GM21367 (cell line): ENCODE data around the gene FKBP8.

Experiments
- ATAC-seq: cut with Tn5 transposase; IDR thresholded peaks from one replicate; pipeline ENCODE4 v1.9.1; 2021; ENCODE audit not compliant: unreplicated experiment

Gene FKBP8

DNA sequence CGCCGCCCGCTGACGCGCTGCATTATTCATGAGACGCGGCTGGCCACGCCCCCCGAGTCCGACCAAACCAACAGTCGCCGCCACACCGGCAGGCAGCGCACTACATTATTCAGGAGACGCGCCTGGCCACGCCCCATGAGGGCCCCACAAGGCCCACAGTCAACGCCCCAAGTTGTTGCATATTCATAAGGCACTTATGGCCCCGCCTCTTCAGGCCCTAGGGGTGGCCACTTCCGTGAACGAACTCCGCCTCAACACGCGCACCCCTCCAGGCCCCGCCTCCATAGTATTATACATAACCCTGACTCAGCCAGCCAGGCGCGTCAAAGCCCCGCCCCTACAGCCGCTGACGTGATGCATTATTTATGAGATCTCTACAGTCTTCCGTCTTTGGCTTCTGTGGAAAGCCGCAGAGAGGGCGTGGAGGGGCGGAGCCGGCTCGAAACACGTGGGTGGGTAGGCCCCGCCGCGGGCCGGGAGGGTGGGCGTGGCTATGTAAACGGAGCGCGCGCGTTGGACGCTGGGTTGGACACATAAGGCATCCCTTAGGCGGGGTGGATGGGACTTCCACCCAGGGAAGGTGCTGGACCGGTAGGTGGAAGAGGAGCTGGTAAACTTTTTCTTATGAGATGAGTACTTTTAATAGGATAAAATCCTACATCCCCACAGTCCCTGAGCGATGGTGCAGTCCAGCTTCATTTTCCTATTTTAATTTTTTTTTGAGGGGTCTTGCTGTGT is 21.1 kb downstream of the FKBP8 start:
- ATAC-seq, result peak; percentile 78

DNA sequence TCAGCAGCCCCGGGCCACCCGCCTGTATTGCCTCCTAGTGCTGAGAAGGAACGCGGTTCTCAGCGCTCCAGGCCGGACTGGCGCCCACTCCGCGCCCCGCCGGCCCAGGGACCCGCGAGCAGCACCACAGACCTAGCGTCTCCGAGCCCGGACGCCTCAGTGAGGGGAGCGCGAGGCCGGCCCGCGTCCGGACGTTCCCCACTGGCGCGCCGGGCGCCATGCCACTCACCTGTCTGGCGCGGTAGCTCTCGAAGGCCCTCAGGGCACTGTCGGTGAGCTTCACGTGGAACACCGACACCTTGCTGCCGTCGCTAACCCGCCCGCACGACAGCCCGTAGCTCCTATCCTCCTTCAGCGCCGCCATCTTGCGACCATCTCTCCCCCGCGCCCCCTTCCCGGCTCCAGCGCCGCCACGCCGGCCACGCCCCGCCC is 21.7 kb downstream of the FKBP8 start, which contains the start of gene ELL:
Gene ELL, minus strand, starts transcription at position 379 of the 432 bp plus-strand sequence. Its CDS starts 15 bp downstream, at position 364.
- ATAC-seq, result no peak

DNA sequence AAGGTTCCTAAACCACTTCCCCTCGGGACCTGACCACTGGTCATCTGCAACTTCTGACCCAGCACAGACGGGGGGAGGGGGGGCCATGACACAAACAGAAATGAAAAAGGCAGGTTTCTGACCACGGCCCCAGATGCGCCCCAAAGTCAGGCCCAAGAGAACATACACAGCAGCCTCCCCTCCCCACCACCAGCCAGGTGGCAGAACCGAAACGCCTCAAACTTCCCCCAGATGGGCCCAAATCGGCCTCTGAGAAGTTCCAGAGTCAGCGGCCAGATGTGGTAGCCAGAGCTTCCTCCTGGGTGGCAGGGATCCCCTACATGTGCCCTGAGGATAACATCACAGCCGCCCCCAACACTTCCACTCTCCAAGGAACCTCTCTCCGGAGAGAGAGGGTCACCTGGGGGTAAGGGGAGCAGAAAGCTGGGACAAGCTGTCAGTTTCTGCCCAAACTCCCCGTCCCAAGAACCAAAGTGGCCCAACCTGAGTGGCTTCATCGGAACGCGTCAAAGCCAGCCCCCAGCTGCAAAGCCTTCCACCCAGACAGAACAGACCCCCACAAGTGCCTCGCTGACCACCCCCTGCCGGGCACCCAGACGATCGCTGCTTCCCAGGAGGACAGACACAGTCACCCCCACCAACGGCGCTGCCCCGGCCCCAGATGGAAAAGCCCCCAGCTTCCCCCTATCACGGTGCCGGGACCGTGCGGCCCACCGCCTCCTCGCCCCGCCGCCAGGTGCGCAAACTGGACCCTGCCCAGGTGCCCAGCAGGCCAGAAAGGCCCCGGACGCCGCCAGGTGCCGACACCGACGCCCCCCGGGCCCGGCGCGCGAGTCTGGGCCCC is 22.3 kb downstream of the FKBP8 start:
- ATAC-seq, result no peak

DNA sequence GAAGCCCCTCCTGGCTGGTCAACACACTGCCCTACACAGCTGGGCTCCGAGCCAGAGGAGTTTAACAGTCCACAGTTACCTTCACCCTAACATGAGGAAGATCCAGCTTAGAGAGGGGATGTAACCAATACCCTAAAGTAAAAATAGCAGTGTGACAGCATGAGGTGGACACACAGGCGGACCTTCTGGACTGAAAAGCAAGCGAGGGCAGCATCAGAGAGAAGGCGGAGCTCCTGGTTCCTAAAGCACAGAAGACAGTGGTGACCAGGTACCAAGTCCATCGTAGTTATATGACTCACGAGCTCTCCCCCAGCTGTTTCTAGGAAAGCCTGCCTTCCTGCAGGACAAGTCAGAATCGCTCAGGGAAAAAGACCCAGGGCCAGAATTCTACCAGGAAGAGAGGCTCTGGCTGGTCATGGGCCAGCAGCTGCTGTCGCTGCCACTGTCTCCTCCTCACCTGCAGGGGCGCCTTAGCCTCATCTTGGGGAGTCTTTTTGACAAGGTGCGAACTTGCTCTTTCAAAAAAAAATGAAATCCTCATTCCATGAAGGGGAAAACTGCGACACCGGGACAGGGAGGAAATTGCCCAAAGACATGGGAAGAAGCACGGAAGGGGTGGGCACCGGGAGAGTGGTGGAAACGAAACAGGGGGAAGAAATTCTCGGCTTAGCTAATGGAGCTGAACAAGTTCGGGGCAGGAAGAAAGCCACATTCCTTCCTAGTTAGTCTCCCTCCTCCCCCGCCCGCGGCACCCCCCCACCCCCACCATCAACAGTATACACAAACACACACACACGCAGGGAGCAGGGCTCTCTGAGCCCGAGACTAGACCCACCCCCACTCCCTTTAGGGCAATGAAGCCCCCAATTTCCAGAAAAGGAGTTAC is 23.2 kb downstream of the FKBP8 start:
- ATAC-seq, result no peak

DNA sequence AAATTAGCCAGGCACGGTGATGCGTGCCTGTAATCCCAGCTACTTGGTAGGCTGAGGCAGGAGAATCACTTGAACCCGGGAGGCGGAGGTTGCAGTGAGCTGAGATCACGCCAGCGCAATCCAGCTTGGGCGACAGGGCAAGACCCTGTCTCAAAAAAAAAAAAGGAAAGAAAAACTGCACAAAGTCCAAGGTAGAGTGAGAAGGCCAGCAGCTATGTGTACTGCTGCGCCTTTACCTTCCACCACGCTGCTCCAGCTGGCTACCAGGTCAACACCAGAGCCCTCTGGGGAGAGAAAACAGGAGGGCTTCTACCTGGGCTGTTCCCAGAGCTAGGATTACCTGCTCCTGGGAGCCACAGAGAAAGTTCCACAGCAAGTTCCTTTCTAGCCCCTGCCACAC is 24.7 kb downstream of the FKBP8 start:
- ATAC-seq, result no peak

DNA sequence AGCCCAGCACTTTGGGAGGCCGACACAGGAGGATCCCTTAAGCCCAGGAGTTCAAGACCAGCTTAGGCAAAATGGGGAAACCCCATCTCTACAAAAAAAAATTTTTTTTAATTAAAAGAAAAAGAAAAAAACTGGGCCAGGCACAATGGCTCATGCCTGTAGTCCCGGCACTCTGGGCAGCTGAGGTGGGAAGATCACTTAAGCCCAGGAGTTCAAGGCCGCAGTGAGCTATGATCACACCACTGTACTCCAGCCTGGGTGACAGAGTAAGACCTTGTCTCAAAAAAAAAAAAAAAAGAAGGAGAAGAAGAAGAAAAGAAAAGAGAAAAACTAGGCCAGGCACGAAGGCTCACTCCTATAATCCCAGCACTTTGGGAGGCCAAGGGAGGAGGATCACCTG is 25.8 kb downstream of the FKBP8 start:
- ATAC-seq, result no peak

DNA sequence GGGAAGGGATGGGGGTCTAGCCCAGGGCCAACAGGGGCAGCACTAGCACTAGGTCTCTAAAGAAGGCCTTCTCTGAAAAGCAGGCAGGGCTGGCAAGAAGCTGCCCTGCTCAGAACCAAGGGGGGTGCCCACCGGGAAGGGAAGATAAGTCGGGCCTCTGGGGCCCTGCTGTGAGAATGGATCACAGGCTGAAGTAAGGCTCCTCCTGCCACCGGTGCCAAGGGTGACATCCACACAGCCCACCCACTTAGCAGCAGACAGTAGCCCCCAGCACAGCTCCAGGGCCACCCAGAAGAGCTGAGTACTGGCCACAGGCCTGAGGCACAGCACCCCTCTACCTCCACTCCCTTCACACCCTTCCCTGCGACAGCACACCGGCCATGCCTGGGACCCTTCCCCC is 27.4 kb downstream of the FKBP8 start:
- no peak for ATAC-seq

DNA sequence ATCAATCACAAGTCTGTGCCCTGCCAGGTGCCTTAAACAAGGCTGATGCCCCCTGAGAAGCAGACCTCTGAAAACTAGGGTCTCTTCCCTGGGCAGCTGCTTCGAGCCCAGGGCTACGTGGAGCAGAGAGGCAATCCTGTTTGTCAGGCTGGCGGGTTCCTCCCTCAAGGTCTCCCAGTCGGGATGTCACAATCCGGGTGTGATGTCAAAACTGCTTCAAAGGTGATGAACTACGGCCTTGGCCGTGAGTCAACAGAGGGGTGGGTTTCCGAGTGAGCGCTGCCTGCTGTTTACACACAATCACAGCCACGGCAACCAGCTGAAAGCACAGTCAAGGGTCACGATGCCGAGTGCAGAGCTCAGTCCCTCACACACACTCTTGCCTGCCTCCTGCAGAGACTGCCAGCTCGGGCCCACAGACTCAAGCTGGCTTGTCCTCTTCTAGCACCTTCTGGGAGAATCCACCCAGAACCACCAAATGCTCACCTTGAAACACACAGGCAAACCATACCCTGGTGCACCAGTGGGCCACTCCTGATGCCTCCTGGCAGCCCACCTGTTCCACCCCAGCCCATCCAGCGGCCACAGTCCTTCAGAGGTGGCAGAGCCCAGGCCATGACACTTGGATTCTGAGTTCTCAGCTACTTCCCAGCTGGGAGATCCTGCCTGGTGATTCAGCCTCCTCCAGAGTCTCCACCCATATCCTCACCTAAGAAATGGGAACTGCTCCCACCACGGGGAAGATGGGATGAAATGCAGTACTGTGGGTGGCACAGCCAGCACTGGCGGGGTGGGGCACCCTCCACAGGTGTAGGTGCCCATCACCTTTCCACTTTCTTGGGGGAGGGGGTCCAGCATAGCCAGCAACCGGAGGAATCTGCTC is 28.3 kb downstream of the FKBP8 start:
- no peak for ATAC-seq

DNA sequence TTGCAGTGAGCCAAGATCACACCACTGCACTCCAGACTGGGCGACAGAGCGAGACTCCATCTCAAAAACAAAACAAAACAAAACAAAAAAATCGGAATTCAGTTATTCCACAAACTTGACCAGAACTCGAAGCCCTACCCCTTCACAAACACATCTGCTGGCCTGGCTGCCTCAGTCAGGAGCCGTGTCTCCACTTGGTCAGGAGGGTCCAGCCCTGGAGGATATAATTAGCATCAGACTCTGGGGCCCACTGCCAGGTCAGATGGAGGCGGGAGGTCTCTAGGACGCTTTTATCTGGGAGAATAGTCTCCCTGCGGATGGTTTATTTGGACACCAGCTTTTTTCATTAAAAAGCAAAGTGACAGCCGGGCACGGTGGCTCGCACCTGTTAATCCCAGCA is 29.5 kb downstream of the FKBP8 start:
- ATAC-seq, result no peak

DNA sequence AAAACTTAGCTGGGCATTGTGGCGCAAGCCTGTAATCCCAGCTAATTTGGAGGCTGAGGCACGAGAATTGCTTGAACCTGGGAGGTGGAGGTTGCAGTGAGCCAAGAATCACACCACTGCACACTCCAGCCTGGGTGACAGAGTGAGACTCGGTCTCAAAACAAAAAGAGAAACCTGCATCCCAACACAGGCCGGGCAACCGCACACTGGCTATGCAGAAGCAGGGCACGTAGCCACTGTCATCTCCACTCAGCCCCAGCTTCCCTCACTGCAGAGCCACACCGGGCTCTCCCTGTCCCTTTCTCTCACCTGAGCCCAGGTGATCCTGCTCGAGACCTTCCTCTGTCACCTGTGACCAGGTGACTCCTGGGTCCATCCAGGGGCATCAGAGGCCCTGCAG is 33.2 kb downstream of the FKBP8 start:
- ATAC-seq, result no peak

DNA sequence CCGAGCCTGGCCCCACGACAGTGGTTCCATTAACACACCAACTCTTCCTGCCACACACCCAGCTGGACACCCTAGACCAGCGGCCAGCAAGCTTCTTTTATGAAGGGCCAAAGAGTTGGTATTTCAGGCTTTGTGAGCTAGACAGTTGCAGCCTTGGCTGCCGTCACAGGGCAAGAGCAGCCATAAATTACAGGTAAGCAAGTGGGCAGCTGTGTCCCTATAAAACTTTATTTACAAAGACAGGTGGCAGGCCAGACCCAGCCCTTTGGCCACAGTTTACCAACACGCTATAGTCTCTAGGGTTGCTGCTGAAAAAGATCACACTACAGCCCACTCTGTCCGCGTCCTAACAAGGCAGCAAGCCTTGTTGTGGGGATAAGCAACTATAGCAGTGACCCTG is 34.8 kb downstream of the FKBP8 start:
- ATAC-seq, result no peak

DNA sequence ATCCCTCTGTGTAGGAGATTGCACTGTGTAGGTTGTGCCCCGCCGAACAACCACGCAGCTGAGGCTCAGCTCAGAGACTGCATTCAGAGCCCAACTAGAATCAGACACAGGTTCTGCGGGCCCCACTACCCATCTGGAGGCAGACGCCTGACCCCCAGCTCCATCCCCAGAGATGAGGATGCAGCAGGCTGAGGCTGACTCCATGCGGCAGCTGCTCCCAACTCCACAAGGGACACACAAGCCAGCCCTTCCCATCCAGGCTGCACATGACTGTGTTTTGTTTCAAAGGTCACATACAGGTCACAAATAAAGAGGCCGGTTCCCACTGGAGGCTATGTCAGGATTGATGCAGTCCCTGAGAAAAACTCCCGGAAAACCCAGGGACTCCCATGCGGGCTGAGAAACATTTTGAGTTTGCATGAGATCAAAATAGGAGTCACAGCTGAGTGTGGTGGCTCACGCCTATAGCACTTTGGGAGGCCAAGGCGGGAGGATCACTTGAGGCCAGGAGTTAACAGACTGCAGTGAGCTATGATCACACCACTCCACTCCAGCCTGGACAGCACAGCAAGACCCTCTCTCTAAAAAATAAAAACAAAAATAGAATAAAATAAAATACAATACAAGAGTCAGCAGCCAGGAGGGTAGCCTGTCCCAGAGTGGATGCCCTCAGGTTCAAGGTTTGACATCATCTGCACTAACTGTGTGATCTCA is 35.5 kb downstream of the FKBP8 start:
- no peak for ATAC-seq

DNA sequence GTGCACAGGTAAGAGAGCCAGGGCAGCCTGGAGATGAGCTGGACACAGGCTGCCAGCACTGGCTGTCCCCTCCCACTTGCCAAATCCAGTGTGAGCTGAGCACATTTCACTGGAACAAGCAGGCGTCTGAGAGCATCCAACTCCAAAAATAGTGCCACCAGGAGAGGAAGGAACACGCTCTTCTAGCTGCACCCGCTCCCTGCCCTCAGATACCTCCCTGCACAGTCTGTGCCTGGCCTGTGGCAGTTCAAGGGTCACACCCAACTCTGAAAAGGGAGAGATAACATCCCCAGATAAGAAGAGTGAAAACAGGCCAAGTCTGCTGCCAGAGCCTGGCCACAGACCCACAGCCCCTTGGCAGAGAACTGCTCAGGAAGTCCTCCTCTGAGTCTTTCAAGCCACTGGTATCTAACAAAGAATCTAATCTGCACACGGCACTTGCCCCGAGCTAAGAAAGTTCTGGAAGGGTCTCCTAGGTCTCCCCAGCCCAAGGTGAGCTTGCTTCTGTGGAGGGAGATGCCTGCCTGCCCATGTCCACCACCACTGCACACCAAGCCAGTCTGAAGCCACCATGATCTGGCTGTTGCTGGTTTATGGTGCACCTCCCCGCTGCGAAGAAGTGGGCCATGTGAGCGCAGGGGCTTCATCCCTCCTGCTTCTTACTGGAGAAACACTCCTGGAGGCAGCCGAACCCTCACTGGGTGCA is 36.2 kb downstream of the FKBP8 start:
- no peak for ATAC-seq

DNA sequence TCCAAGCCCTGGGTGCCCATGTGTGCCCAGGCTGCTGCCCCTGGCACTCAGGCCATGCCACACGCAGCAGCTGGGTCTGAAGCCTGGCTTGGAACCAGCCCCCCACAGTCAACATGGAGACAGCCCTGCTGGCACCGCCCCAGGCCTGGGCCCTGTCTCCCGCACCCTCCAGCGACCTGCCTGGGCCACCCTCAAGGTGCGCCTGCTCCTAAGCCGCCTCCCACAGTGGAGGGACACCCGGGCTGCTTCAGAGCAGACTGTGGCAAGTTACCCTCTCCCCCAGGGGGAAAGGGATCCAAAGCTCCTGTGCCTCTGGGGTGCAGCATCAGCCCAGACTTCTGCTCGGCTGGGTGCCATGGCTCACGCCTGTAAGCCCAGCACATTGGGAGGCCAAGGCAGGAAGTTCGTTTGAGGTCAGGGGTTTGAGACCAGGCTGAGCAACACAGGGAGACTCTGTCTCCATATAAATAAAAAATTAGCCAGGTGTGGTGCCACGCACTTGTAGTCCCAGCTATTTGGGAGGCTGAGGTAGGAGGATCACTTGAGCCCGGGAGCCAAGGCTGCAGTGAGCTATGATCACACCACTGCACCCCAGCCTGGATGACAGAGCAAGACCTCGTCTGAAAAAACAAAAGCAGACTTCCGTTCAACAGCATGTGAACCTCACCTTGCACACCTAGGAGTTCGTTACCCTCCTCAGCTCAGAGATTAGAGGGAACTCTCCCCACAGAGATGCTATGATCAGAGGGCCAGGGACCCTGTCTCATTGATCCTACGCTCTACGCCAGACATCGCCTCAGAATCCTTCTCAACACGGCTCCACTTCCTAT is 37.1 kb downstream of the FKBP8 start:
- no peak for ATAC-seq

DNA sequence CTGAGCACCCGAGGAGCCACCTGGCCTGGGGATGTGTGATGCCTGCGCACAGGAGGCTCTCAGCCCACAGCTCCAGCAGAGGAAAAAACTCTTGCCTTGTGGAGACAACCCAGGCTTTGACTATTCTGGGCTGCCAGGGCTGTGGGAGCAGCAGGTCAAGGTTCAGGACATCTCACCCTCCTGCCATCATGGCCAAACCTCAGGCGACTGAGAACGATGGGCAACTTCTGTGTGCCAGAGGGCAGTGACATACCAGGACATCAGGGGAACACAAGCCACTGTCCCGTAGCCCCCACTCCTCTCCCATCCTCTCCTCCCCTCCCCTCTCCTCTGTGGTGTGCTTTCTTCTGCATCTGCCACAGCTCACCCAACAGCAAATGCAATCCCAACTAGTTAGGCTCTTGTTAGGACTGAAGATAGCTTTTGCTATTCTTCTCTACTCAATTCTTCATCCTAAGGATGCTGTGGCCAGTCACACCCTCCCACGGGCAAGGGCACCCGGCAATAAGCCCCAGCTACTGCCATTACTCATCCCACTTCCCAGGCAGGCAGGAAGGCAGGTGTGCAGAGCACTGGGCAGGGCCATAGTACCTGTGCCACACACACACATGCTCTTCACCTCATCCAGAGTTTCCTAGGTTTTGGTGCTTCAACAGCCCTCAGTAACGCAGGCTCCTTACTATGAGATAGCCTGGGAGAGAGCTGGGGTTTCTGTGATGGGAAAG is 38.3 kb downstream of the FKBP8 start:
- no peak for ATAC-seq

DNA sequence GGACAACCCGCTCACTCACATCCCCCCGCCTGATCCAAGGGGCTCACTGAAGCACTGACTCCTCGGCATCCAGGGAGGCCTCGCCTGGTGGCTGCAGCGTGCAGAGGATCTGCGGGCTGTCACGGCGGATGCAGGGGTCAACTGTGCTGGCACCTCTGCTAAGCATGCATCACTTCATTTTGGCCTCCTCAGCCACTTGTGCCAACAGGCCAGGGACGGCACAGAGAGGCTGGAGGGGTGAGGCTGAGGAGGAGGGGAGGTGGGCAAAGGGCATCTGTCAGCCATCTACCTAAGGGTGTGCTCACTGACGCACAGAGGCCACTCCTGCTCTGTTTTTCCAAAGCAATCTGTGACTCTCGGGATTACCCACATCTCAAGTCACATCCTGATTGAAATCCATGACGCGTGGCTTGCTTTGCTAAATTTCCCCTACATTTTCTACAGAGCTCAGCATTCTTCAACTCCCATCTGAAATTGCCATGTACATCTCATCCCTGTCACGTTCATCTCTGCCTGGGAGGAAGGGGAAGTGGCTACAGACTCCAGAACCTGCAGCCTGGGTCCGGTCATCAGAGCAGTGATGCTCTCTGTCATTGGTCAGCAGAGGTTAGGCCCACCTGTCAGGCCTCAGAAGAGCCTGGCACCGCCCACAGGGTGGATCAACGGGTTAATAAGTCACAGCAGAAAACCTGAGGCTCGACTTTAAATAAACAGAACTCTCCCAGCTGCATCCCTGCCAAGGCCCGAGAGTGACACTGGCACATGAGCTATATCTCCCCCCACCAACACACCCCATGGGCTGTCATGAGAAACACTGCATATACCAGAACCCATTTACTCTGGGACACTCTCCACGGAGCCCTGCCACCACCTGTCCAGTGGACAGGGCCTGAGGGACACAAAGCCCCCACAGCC is 39.1 kb downstream of the FKBP8 start:
- no peak for ATAC-seq
